C1 segment of cervical spinal cord (tissue), 14 donors: Measurements from ENCODE around the gene GCNT2.
"Not testable (repeated sequence)": the region's sequence is repeated elsewhere in the genome, so short reads cannot be mapped to it uniquely, and the experiment has no call there.

Experiments used
- DNase-seq, 14 donors: peaks; one replicate each; lab custom pipeline; 2025; lab: John Stamatoyannopoulos, UW

GCNT2 gene

DNA sequence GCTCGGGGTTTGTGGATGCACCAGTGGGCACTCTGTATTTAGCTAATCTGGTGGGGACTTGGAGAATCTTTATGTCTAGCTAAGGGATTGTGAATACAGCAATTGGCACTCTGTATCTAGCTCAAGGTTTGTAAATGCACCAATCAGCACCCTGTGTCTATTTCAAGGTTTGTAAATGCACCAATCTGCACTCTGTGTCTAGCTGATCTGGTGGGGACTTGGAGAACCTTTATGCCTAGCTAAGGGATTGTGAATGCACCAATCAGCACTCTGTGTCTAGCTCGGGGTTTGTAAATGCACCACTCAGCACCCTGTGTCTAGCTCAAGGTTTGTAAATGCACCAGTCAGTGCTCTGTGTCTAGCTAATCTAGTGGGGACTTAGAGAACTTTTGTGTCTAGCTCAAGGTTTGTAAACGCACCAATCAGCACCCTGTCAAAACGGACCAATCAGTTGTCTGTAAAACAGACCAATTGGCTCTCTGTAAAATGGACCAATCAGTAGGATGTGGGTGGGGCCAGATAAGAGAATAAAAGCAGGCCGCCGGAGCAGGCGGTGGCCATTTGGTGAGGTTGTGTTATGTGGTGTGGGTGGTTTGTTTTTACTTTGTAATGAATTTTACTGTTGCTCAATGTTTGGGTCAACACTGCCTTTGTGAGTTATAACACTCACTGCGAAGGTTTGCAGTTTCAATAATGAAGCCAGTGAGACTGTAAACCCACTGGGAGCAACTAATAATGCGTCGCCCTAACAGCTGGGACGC is 139.5 kb downstream of the GCNT2 start:
- DNase-seq: not testable (repeated sequence)

DNA sequence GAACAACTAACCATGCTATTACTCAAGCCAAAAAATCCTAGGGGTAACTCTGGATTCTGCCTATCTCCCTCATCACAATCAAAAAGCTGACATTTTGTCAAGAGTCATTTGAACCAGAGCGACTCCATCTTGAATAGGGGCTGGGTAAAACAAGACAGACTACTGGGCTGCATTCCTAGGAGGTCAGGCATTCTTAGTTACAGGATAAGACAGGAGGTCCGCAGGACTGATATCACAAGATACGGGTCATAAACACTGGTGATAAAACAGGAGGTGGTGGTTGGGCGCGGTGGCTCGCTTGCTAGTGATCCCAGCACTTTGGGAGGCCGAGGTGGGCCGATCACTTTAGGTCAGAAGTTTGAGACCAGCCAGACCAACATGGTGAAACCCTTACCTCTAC is 141.1 kb downstream of the GCNT2 start:
- DNase-seq: no peak

DNA sequence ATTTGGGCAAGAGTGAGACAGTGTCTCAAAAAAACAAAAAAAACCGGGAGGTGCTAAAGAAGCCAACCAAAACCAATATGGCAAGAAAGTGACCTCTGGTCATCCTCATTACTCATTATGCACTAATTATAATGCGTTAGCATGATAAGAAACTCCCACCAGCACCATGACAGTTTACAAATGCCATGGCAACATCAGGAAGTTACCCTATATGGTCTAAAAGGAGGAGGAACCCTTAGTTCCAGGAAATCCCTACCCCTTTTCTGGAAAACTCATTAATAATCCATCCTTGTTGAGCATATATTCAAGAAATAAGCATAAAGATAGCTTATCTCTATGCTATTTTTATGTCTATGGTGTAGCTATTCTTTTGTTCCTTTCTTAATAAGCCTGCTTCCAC is 141.6 kb downstream of the GCNT2 start:
- no peak for DNase-seq

DNA sequence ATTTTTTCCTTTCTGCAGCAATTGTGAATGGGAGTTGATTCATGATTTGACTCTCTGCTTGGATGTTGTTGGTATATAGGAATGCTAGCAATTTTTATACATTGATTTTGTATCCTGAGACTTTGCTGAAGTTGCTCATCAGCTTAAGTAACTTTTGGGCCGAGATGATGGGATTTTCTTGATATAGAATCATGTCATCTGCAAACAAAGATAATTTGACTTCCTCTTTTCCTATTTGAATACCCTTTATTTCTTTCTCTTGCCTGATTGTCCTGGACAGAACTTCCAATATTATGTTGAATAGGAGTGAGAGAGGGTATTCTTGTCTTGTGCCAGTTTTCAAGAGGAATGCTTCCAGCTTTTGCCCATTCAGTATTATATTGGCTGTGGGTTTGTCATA is 144.4 kb downstream of the GCNT2 start:
- not testable (repeated sequence) for DNase-seq

DNA sequence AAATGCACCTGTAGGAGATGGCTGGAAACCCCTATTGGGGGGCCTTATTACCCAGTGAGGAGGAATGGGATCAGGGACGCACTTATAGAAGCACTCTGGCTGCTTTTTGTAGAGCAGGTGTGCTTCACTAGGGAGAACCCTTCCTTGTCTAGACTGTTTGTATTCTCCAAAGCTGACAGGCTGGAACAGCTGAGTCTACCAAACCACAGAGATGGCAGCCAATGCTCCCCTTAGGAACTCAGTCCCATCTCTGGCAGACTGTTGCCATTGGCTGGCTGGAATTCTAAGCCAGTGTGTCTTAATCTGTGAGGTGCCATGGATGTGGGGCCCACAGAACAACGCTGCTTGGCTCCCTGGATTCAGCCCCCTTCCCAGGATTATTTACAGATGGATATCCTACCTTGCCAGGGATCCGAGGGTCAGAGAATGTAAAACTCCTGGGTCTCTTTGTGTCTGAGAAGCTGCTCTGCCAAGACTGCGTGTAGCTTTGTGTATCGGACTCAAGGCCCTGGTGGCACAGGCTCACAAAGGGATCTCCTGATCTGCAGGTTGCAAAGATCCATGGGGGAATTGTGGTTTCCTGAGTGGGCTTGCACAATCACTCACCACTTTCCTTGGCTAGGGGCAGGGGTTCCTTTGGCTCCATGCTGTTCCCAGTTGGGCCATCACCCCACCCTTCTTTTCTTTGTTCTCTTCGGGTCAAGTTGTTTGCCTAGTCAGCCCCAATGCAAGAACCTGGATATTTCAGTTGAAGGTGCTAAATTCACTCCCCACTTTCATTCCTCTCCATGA is 147.2 kb downstream of the GCNT2 start:
- no peak for DNase-seq

DNA sequence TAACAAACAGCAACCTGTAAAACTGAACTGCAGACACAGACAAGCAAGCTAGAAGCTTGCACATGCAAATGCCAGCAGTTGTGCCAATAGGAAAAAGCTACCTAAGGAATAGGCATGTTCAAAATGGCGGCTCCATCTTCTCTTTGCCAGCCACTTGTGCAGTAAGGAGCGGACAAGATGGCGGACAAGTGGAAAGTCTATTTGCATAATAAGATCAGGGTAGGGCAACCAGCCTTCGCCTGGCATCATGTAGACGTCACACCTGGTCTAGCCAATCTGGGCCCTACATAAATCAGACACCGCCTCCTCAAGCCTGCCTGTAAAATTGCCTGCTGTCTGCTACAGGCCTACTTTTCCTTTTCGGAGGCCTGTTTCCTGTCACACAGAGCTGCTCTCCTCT is 155.3 kb downstream of the GCNT2 start:
- no peak for DNase-seq

DNA sequence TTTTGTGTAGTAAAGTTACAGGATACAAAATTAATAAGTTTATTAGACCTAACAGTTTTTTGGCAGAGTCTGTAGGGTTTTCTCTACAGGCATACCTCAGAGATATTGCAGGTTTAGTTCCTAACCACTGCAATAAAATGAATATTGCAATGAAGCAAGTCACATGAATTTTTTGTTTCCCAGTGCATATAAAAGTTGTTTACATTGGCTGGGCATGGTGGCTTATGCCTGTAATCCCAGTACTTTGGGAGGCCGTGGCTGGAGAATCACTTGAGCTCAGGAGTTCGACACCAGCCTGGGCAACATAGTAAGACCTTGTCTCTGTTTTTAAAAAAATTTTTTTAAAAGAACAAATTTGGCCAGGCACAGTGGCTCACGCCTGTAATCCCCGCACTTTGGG is 157.3 kb downstream of the GCNT2 start:
- no peak for DNase-seq
